SK-N-MC (cell line): ENCODE results near the gene MXD1.
"Not testable (repeated sequence)": the region's sequence is repeated elsewhere in the genome, so short reads cannot be mapped to it uniquely, and the experiment has no call there.

Experiments used
- EZH2 ChIP-seq: fragments of 200-600 bp; sonication (generic); IDR thresholded peaks from one replicate; pipeline ENCODE4 v1.6.1; 2017; ENCODE audit warnings: antibody characterized with exemption
- POLR2AphosphoS5 ChIP-seq: IDR thresholded peaks from 2 replicates; pipeline ENCODE4 v1.6.1; 2012; ENCODE audit warnings: mild to moderate bottlenecking, low read depth, low read length, borderline replicate concordance

- not testable (repeated sequence) for TF ChIP-seq POLR2AphosphoS5, EZH2
Measured at GRCh38 chr2:69892838-69893424, 22.0 kb upstream of the MXD1 start.
